Loucy (cell line): Measurements from ENCODE around the gene EN2.

Experiments used
- H2AFZ ChIP-seq: fragments of 200-600 bp; sonication (generic); 2 replicates; pipeline ENCODE4 v1.6.0; 2016; ENCODE audit warnings: antibody characterized with exemption, mild to moderate bottlenecking, low read length, moderate library complexity
- H3F3A ChIP-seq: fragments of 200-600 bp; 2 replicates; pipeline ENCODE4 v1.6.0; 2016; ENCODE audit warnings: antibody characterized with exemption, low read depth, mild to moderate bottlenecking
- H3K27me3 ChIP-seq: fragments of 200-600 bp; sonication (generic); 2 replicates; pipeline ENCODE4 v1.6.1; 2014; ENCODE audit warnings: low read length, mild to moderate bottlenecking; ENCODE audit not compliant: insufficient read depth, poor library complexity, severe bottlenecking
- H3K36me3 ChIP-seq: fragments of 200-600 bp; sonication (generic); 2 replicates; pipeline ENCODE4 v1.6.1; 2016; ENCODE audit warnings: low read length; ENCODE audit not compliant: insufficient read depth
- H3K4me1 ChIP-seq: fragments of 200-600 bp; sonication (generic); 2 replicates; pipeline ENCODE4 v1.5.1; 2014; ENCODE audit warnings: low read length, mild to moderate bottlenecking; ENCODE audit not compliant: insufficient read depth, poor library complexity, severe bottlenecking
- H3K4me2 ChIP-seq: fragments of 200-600 bp; sonication (generic); 2 replicates; pipeline ENCODE4 v1.6.0; 2014; ENCODE audit warnings: antibody characterized with exemption, low read length, low read depth, mild to moderate bottlenecking; ENCODE audit not compliant: poor library complexity, severe bottlenecking
- H3K4me3 ChIP-seq: fragments of 200-600 bp; sonication (generic); 2 replicates; pipeline ENCODE4 v1.5.1; 2014; ENCODE audit warnings: low read length, mild to moderate bottlenecking, mixed read lengths; ENCODE audit not compliant: poor library complexity, severe bottlenecking
- H3K79me2 ChIP-seq: fragments of 200-600 bp; sonication (generic); 2 replicates; pipeline ENCODE4 v1.6.1; 2014; ENCODE audit warnings: low read length; ENCODE audit not compliant: insufficient read depth
- H3K9ac ChIP-seq: fragments of 200-600 bp; sonication (generic); 2 replicates; pipeline ENCODE4 v1.6.0; 2014; ENCODE audit warnings: mild to moderate bottlenecking, low read depth, low read length, moderate library complexity; ENCODE audit not compliant: poor library complexity, severe bottlenecking
- H3K9me2 ChIP-seq: fragments of 200-600 bp; sonication (generic); replicated peaks from 2 replicates; pipeline ENCODE4 v1.6.1; 2016; ENCODE audit warnings: low read depth, low read length, mixed read lengths
- H3K9me3 ChIP-seq: fragments of 200-600 bp; sonication (generic); 2 replicates; pipeline ENCODE4 v1.6.1; 2014; ENCODE audit warnings: mild to moderate bottlenecking, antibody characterized with exemption, low read length, low read depth; ENCODE audit not compliant: insufficient read depth
- H4K20me1 ChIP-seq: fragments of 200-600 bp; sonication (generic); 2 replicates; pipeline ENCODE4 v1.6.0; 2014; ENCODE audit warnings: antibody characterized with exemption, low read length, mild to moderate bottlenecking; ENCODE audit not compliant: insufficient read depth, poor library complexity, severe bottlenecking
- CTCF ChIP-seq: fragments of 200-600 bp; sonication (generic); conservative IDR thresholded peaks from 2 replicates; pipeline ENCODE4 v1.5.1; 2014; ENCODE audit warnings: mild to moderate bottlenecking, antibody characterized with exemption, low read length
- EZH2phosphoT487 ChIP-seq: fragments of 200-600 bp; IDR thresholded peaks from 2 replicates; pipeline ENCODE4 v1.6.1; 2018; ENCODE audit warnings: antibody characterized with exemption, mild to moderate bottlenecking, moderate library complexity, borderline replicate concordance

The EN2 gene

GRCh38 chr7:155497149-155497901, 39.4 kb downstream of the EN2 start:
- H3K9me2 ChIP-seq: no peaks in the 10 kb centered on the region
- no peak for TF ChIP-seq CTCF
- no peak for TF ChIP-seq EZH2phosphoT487
- H3K4me3 ChIP-seq: no peak overlapping the region
- H3K9ac ChIP-seq: no peak overlapping the region
- peaks cover 8% of the 10 kb centered on the region for H3K4me1 ChIP-seq
- H3K36me3 ChIP-seq: no peaks in the 10 kb centered on the region
- no peaks in the 10 kb centered on the region for H3K9me3 ChIP-seq
- no peaks in the 10 kb centered on the region for H3K79me2 ChIP-seq
- H3K4me2 ChIP-seq: no peak overlapping the region
- H2AFZ ChIP-seq: no peak overlapping the region
- H4K20me1 ChIP-seq: no peaks in the 10 kb centered on the region
- peaks cover under 1% of the 10 kb centered on the region for H3K27me3 ChIP-seq
- no peaks in the 10 kb centered on the region for H3F3A ChIP-seq

- no peak overlapping the region for H3K4me2 ChIP-seq
- H3K9me3 ChIP-seq: no peaks in the 10 kb centered on the region
- no peaks in the 10 kb centered on the region for H3K79me2 ChIP-seq
- H3K9ac ChIP-seq: no peak overlapping the region
- H3F3A ChIP-seq: no peaks in the 10 kb centered on the region
- H2AFZ ChIP-seq: no peak overlapping the region
- TF ChIP-seq EZH2phosphoT487: no peak
- TF ChIP-seq CTCF: no peak
- no peak overlapping the region for H3K4me3 ChIP-seq
- peaks cover 55% of the 10 kb centered on the region for H3K27me3 ChIP-seq
- no peaks in the 10 kb centered on the region for H3K9me2 ChIP-seq
- no peaks in the 10 kb centered on the region for H3K36me3 ChIP-seq
- no peaks in the 10 kb centered on the region for H3K4me1 ChIP-seq
- H4K20me1 ChIP-seq: no peaks in the 10 kb centered on the region
Measured at GRCh38 chr7:155505422-155505793, 47.5 kb downstream of the EN2 start.

- no peak overlapping the region for H2AFZ ChIP-seq
- no peaks in the 10 kb centered on the region for H3K9me3 ChIP-seq
- no peak overlapping the region for H3K4me3 ChIP-seq
- no peak overlapping the region for H3K9ac ChIP-seq
- TF ChIP-seq CTCF: no peak
- TF ChIP-seq EZH2phosphoT487: no peak
- no peaks in the 10 kb centered on the region for H3K4me1 ChIP-seq
- H3K9me2 ChIP-seq: no peaks in the 10 kb centered on the region
- no peaks in the 10 kb centered on the region for H3K36me3 ChIP-seq
- no peaks in the 10 kb centered on the region for H4K20me1 ChIP-seq
- peaks cover 55% of the 10 kb centered on the region for H3K27me3 ChIP-seq
- no peak overlapping the region for H3K4me2 ChIP-seq
- no peaks in the 10 kb centered on the region for H3F3A ChIP-seq
- no peaks in the 10 kb centered on the region for H3K79me2 ChIP-seq
Measured at GRCh38 chr7:155506854-155507337, 49.0 kb downstream of the EN2 start.
